Heart left ventricle (tissue), 16 donors: ENCODE results near the gene NELFB. TPM values are rescaled to one million over a fixed set of nuclear protein-coding genes. Genes with fewer than 3 reads are reported as not detected.

ENCODE experiments used
- ATAC-seq, 4 donors: fragments of 200-7000 bp; cut with Tn5 transposase; one replicate each; pipeline ENCODE4 v1.9.1; 2020 to 2022; ENCODE audit warnings: moderate library complexity in 4 of 4, mild to moderate bottlenecking in 3 of 4, moderate number of reproducible peaks in 1 of 4
- DNase-seq, 5 donors: peaks; one replicate each; pipeline ENCODE4 v3.0.0-alpha.2; 2020
- H3K27ac ChIP-seq, 12 donors: fragments of 200-600 bp; sonication (generic) in 4 of 12; one replicate each; pipeline versions ENCODE4 v1.5.0 to v1.8.0; 2016 to 2022; ENCODE audit warnings: mild to moderate bottlenecking in 2 of 12
- H3K27me3 ChIP-seq, 9 donors: fragments of 200-600 bp; sonication (generic) in 2 of 9; one replicate each; pipeline versions ENCODE4 v1.5.1 to v1.8.0; 2016 to 2022; ENCODE audit warnings: mild to moderate bottlenecking in 3 of 9
- H3K36me3 ChIP-seq, 9 donors: fragments of 200-600 bp; sonication (generic) in 2 of 9; one replicate each; pipeline versions ENCODE4 v1.5.0 to v1.8.0; 2018 to 2022; ENCODE audit warnings: mild to moderate bottlenecking in 2 of 9
- H3K4me1 ChIP-seq, 12 donors: fragments of 200-600 bp; sonication (generic) in 4 of 12; one replicate each; pipeline versions ENCODE4 v1.5.0 to v1.8.0; 2016 to 2022; ENCODE audit warnings: mild to moderate bottlenecking in 3 of 12
- H3K4me3 ChIP-seq, 12 donors: fragments of 200-600 bp; sonication (generic) in 4 of 12; one replicate each; pipeline versions ENCODE4 v1.5.0 to v1.8.0; 2017 to 2022; ENCODE audit warnings: mild to moderate bottlenecking in 9 of 12, moderate library complexity in 4 of 12
- H3K9me3 ChIP-seq, 12 donors: fragments of 200-600 bp; sonication (generic) in 4 of 12; one replicate each; pipeline versions ENCODE4 v1.5.0 to v1.8.0; 2016 to 2022; ENCODE audit warnings: mild to moderate bottlenecking in 1 of 12
- CTCF ChIP-seq, 12 donors: fragments of 200-600 bp; sonication (generic) in 4 of 12; IDR thresholded peaks; one replicate each; pipeline versions ENCODE4 v1.5.0 to v1.8.0; 2018 to 2022; ENCODE audit warnings: antibody characterized with exemption in 12 of 12, mild to moderate bottlenecking in 5 of 12
- POLR2A ChIP-seq, 2 donors: fragments of 450-650 bp; IDR thresholded peaks; one replicate each; pipeline ENCODE4 v1.6.1; 2017; ENCODE audit warnings: antibody characterized with exemption in 2 of 2, mild to moderate bottlenecking in 2 of 2, moderate library complexity in 2 of 2
- WGBS, 4 donors: extraction: QIAGEN DNeasy Blood & Tissue Kit in 2 of 4; methylation state at CpG; one replicate each; pipeline versions ENCODE4 v1.1.5 to v1.1.7; 2013 to 2018; 5-methylcytosine and 5-hydroxymethylcytosine counted together
- intact Hi-C, 10 donors: fragments of 100-400 bp; cut with DNase I; formaldehyde crosslinking; loops; one replicate each; pipeline versions ENCODE4 v1.11.1 to v1.14.2; 2022
- polyA plus RNA-seq, 2 donors: library from polyadenylated mRNA; stranded (reverse); fragments of 200-250 nt; gene quantifications; one replicate each; pipeline ENCODE4 v1.2.3, GENCODE V29; 2013
- total RNA-seq, 9 donors: library from RNA; depleted of rRNA in 2 of 9; stranded (reverse); fragments of >200 nt in 2 of 9; fragmentation: NEBNext Ultra II Directional in 3 of 9; extraction: Animal tissue kit (Norgen Biotek cat#: 25700) in 3 of 9; gene quantifications; one replicate each; pipeline versions ENCODE4 v1.1.0 to v1.2.4, GENCODE V29; 2016 to 2023
- donor health status: ischemic (EF 13 %, LVEDD 7.1; RV severe dilation, severe dysfunction).
- donor health status: healthy with polysubstance abuse.
- donor health status: DM: no; HTN: yes; CAD: no.
- donor health status: DM: no; HTN: no; CAD: no.
- donor health status: ischemic (EF 25% LVEDD 6.9; RV normal size, moderate dysfunction).
- donor health status: ischemic (EF 25% LVEDD 5.7; RV mildly dilated, moderate dysfunction).
- donor health status: healthy.
- donor health status: DM: yes; HTN: yes; CAD: no.
- donor health status: ischemic (EF 35%, LVEDD 5.7; RV mildly dilated, moderate dysfunction).
- donor health status: nonischemic (EF 11% LVEDD 7.7; RV severe dilation, severe dysfunction).
- donor health status: DM: yes; HTN: yes; CAD: no.
- donor health status: PGD.
- donor health status: ischemic (EF 29% LVEDD 5.4; RV normal size, mild dysfunction).
- donor health status: nonischemic (EF 23%, LVEDD 6.1; RV moderate dilation, normal function).

NELFB gene
- total and polyA plus RNA-seq, 11 donors = 31.4 to 77.8 (median 38.1) TPM

- peaks cover 8 to 56% (median 38%) of the 10 kb centered on the region in 9 donors for H3K27me3 ChIP-seq
- H3K4me1 ChIP-seq = peaks cover 0 to 7% (median 2%) of the 10 kb centered on the region in 12 donors
- DNase-seq = no peak
- H3K4me3 ChIP-seq = no peak within 1 kb of the TSS
- no peaks in the 10 kb centered on the region for H3K9me3 ChIP-seq
- no peak for ATAC-seq
- H3K36me3 ChIP-seq = no peaks in the 10 kb centered on the region
- TF ChIP-seq POLR2A (IDR thresholded peaks at IDR 0.05) (no peak), CTCF (IDR thresholded peaks at IDR 0.05) (no peak)
- intact Hi-C loops = loop anchor here in 1 of 10 donors (10.0 kb wide), 1 partner anchor 446 kb away; no protein-coding TSS in a partner anchor
- H3K27ac ChIP-seq = no peak within 1 kb of the TSS
- WGBS, 4 donors = 52 to 62% (median 61%) methylated on average over 9 to 14 of the region's 14 CpGs
Observed at GRCh38 chr9:137230705-137231371, 24.3 kb upstream of the NELFB start, which contains the start of gene SLC34A3. Gene SLC34A3 (plus strand): TSS chr9:137230901. CDS start chr9:137231703, 802 bp downstream.

- no peaks in the 10 kb centered on the region for H3K36me3 ChIP-seq
- no peak overlapping the region for H3K4me3 ChIP-seq
- peaks cover 8 to 56% (median 38%) of the 10 kb centered on the region in 9 donors for H3K27me3 ChIP-seq
- intact Hi-C loops = loop anchor here in 1 of 10 donors (10.0 kb wide), 1 partner anchor 447 kb away; no protein-coding TSS in a partner anchor
- peaks cover 0 to 14% (median 9%) of the 10 kb centered on the region in 12 donors for H3K4me1 ChIP-seq
- TF ChIP-seq POLR2A (IDR thresholded peaks at IDR 0.05) = no peak
- no peak for TF ChIP-seq CTCF (IDR thresholded peaks at IDR 0.05)
- WGBS, 4 donors = 72 to 89% (median 82%) methylated on average over 13 to 23 of the region's 23 CpGs
- no peak for DNase-seq
- no peak overlapping the region for H3K27ac ChIP-seq
- H3K9me3 ChIP-seq = no peaks in the 10 kb centered on the region
- no peak for ATAC-seq
Observed at GRCh38 chr9:137231372-137232039, 23.6 kb upstream of the NELFB start.

GRCh38 chr9:137232101-137232500 lies 23.0 kb upstream of the NELFB start:
- no peaks in the 10 kb centered on the region for H3K9me3 ChIP-seq
- no peak for TF ChIP-seq POLR2A (IDR thresholded peaks at IDR 0.05)
- no peak for TF ChIP-seq CTCF (IDR thresholded peaks at IDR 0.05)
- H3K36me3 ChIP-seq = no peaks in the 10 kb centered on the region
- H3K27ac ChIP-seq = no peak overlapping the region
- 52 to 70% (median 62%) methylated on average over 7 to 10 of the region's 10 CpGs for whole genome bisulfite sequencing, 4 donors
- H3K27me3 ChIP-seq = peaks cover 8 to 56% (median 38%) of the 10 kb centered on the region in 9 donors
- H3K4me3 ChIP-seq = no peak overlapping the region
- intact Hi-C loops = loop anchor here in 1 of 10 donors (10.0 kb wide), 1 partner anchor 447 kb away; no protein-coding TSS in a partner anchor
- DNase-seq (no peak), ATAC-seq (no peak)
- H3K4me1 ChIP-seq = peaks cover 0 to 20% (median 14%) of the 10 kb centered on the region in 12 donors

- no peak for ATAC-seq
- WGBS, 4 donors = 61 to 80% (median 72%) methylated on average over 20 to 24 of the region's 24 CpGs
- Histone ChIP-seq H3K27me3 (peaks cover 8 to 56% (median 38%) of the 10 kb centered on the region in 9 donors), H3K9me3 (no peaks in the 10 kb centered on the region), H3K4me1 (peaks cover 0 to 20% (median 14%) of the 10 kb centered on the region in 12 donors), H3K4me3 (no peak overlapping the region), H3K36me3 (no peaks in the 10 kb centered on the region), H3K27ac (no peak overlapping the region)
- intact Hi-C loops = loop anchor here in 1 of 10 donors (10.0 kb wide), 1 partner anchor 448 kb away; no protein-coding TSS in a partner anchor
- no peak for DNase-seq
- no peak for TF ChIP-seq CTCF (IDR thresholded peaks at IDR 0.05)
- TF ChIP-seq POLR2A (IDR thresholded peaks at IDR 0.05) = no peak
Observed at GRCh38 chr9:137232510-137232909, 22.6 kb upstream of the NELFB start.
